ENCODE results near the gene PROSER1. TPM values are rescaled to one million over a fixed set of nuclear protein-coding genes. Genes with fewer than 3 reads are reported as not detected.

PROSER1 gene
- 8.1 and 12.3 TPM in 2 replicates for total RNA-seq

GRCh38 chr13:39037880-39038568 is at the start of gene PROSER1, which contains the start of gene NHLRC3:
TSS of gene PROSER1 (minus strand) at chr13:39038089. CDS start at chr13:39037242, 847 bp downstream.
TSS of gene NHLRC3 (plus strand) at chr13:39038456. CDS start at chr13:39038640, 184 bp downstream.

GRCh38 chr13:38990693-38991092 is 47.2 kb downstream of the PROSER1 start, which contains the start of gene STOML3:
TSS of gene STOML3 (minus strand) at chr13:38990831. CDS start at chr13:38990721, 110 bp downstream.

Other genes starting within 250 kb of the PROSER1 start
- gene STOML3, start 47.3 kb downstream of the PROSER1 start, total RNA-seq: not detected in 2 replicates
- 2.8 and 12.0 TPM in 2 replicates for gene NHLRC3, start 367 bp upstream of the PROSER1 start, total RNA-seq